Heart right ventricle (tissue), 16 donors: ENCODE results near the gene CD99. TPM values are rescaled to one million over a fixed set of nuclear protein-coding genes. Genes with fewer than 3 reads are reported as not detected.

Source experiments
- ATAC-seq, 8 donors: fragments of 200-7000 bp; cut with Tn5 transposase; one replicate each; pipeline ENCODE4 v1.9.1; 2020; ENCODE audit warnings: mild to moderate bottlenecking in 8 of 8, moderate library complexity in 8 of 8, moderate number of reproducible peaks in 1 of 8
- DNase-seq, 2 donors: peaks; one replicate each; pipeline ENCODE4 v3.0.0-alpha.2; 2020
- H3K27ac ChIP-seq, 10 donors: fragments of 200-600 bp; sonication (generic) in 2 of 10; one replicate each; pipeline versions ENCODE4 v1.5.0 to v1.8.0; 2020 to 2022; ENCODE audit warnings: mild to moderate bottlenecking in 3 of 10
- H3K27me3 ChIP-seq, 7 donors: fragments of 200-600 bp; one replicate each; pipeline ENCODE4 v1.8.0; 2021 to 2022; ENCODE audit warnings: mild to moderate bottlenecking in 2 of 7
- H3K36me3 ChIP-seq, 9 donors: fragments of 200-600 bp; sonication (generic) in 1 of 9; one replicate each; pipeline versions ENCODE4 v1.5.0 to v1.8.0; 2020 to 2022; ENCODE audit warnings: mild to moderate bottlenecking in 2 of 9
- H3K4me1 ChIP-seq, 9 donors: fragments of 200-600 bp; sonication (generic) in 1 of 9; one replicate each; pipeline versions ENCODE4 v1.5.0 to v1.8.0; 2020 to 2022; ENCODE audit warnings: mild to moderate bottlenecking in 4 of 9
- H3K4me3 ChIP-seq, 10 donors: fragments of 200-600 bp; sonication (generic) in 2 of 10; one replicate each; pipeline versions ENCODE4 v1.5.0 to v1.8.0; 2020 to 2022; ENCODE audit warnings: mild to moderate bottlenecking in 7 of 10, moderate library complexity in 2 of 10
- H3K9me3 ChIP-seq, 11 donors: fragments of 200-600 bp in 10 of 11; sonication (generic) in 2 of 11; one replicate each; pipeline versions ENCODE4 v1.5.0 to v1.8.0; 2013 to 2022; ENCODE audit warnings: mild to moderate bottlenecking in 2 of 11, control low read depth in 1 of 11, moderate library complexity in 1 of 11
- CTCF ChIP-seq, 9 donors: fragments of 200-600 bp; sonication (generic) in 2 of 9; IDR thresholded peaks; one replicate each; pipeline versions ENCODE4 v1.5.0 to v1.8.0; 2021 to 2022; ENCODE audit warnings: antibody characterized with exemption in 9 of 9, mild to moderate bottlenecking in 5 of 9, moderate library complexity in 1 of 9
- WGBS, 2 donors: extraction: QIAGEN DNeasy Blood & Tissue Kit; methylation state at CpG; one replicate each; pipeline ENCODE4 v1.1.7; 2013; ENCODE audit warnings: inconsistent platforms in 1 of 2; 5-methylcytosine and 5-hydroxymethylcytosine counted together
- intact Hi-C, 10 donors: fragments of 100-400 bp; cut with DNase I; formaldehyde crosslinking; loops; one replicate each; pipeline versions ENCODE4 v1.11.1 to v1.14.2; 2022
- polyA plus RNA-seq, 2 donors: library from polyadenylated mRNA; stranded (reverse); fragments of 200-250 nt; gene quantifications; one replicate each; pipeline ENCODE4 v1.2.3, GENCODE V29; 2013
- total RNA-seq, 10 donors: library from RNA; stranded (reverse); fragmentation: NEBNext Ultra II Directional in 3 of 10; extraction: Animal tissue kit (Norgen Biotek cat#: 25700) in 3 of 10; gene quantifications; one replicate each; pipeline versions ENCODE4 v1.2.1 to v1.2.4, GENCODE V29; 2021 to 2023
- donor health status: Arrhythmogenic right ventricular cardiomyopathy.
- donor health status: ischemic (EF 13 %, LVEDD 7.1; RV severe dilation, severe dysfunction).
- donor health status: healthy with polysubstance abuse.
- donor health status: DM: no; HTN: yes; CAD: no.
- donor health status: DM: no; HTN: no; CAD: no.
- donor health status: ischemic (EF 25% LVEDD 6.9; RV normal size, moderate dysfunction).
- donor health status: ischemic (EF 25% LVEDD 5.7; RV mildly dilated, moderate dysfunction).
- donor health status: healthy.
- donor health status: DM: yes; HTN: yes; CAD: no.
- donor health status: Ischemic cardiomyopathy.
- donor health status: ischemic (EF 35%, LVEDD 5.7; RV mildly dilated, moderate dysfunction).
- donor health status: nonischemic (EF 11% LVEDD 7.7; RV severe dilation, severe dysfunction).
- donor health status: DM: yes; HTN: yes; CAD: no.
- donor health status: PGD.
- donor health status: ischemic (EF 29% LVEDD 5.4; RV normal size, mild dysfunction).
- donor health status: nonischemic (EF 23%, LVEDD 6.1; RV moderate dilation, normal function).

CD99 gene
- total and polyA plus RNA-seq, 12 donors: 202 to 419 (median 261) TPM

- H3K27me3 ChIP-seq: no peaks in the 10 kb centered on the region
- no peaks in the 10 kb centered on the region for H3K4me1 ChIP-seq
- ATAC-seq: no peak
- no peak for DNase-seq
- no peaks in the 10 kb centered on the region for H3K9me3 ChIP-seq
- no peak overlapping the region for H3K27ac ChIP-seq
- H3K4me3 ChIP-seq: no peak overlapping the region
- TF ChIP-seq CTCF (IDR thresholded peaks at IDR 0.05): no peak
- 89 to 93% methylated on average over 1 of the region's 1 CpG for WGBS, 2 donors
- peaks cover 0 to 33% (median 0%) of the 10 kb centered on the region in 9 donors for H3K36me3 ChIP-seq
- intact Hi-C loops: loop anchor here in 6 of 10 donors (2.0 to 10.0 kb wide), 5 partner anchors 163 to 173 kb away; no protein-coding TSS in a partner anchor
Observed at GRCh38 chrX:2643880-2644279, 47.2 kb upstream of the CD99 start.

- Histone ChIP-seq H3K27me3 (no peaks in the 10 kb centered on the region), H3K4me3 (no peak overlapping the region), H3K4me1 (peaks cover 0 to under 1% (median 0%) of the 10 kb centered on the region in 9 donors), H3K27ac (no peak overlapping the region), H3K9me3 (no peaks in the 10 kb centered on the region), H3K36me3 (peaks cover 0 to 24% (median 0%) of the 10 kb centered on the region in 9 donors)
- DNase-seq: no peak
- no peak for TF ChIP-seq CTCF (IDR thresholded peaks at IDR 0.05)
- no peak for ATAC-seq
- 58 to 69% methylated on average over 5 of the region's 5 CpGs for WGBS, 2 donors
- intact Hi-C loops: loop anchor here in 6 of 10 donors (2.0 to 10.0 kb wide), 4 partner anchors 162 to 169 kb away; no protein-coding TSS in a partner anchor
Observed at GRCh38 chrX:2645563-2645962, 45.5 kb upstream of the CD99 start.

DNA sequence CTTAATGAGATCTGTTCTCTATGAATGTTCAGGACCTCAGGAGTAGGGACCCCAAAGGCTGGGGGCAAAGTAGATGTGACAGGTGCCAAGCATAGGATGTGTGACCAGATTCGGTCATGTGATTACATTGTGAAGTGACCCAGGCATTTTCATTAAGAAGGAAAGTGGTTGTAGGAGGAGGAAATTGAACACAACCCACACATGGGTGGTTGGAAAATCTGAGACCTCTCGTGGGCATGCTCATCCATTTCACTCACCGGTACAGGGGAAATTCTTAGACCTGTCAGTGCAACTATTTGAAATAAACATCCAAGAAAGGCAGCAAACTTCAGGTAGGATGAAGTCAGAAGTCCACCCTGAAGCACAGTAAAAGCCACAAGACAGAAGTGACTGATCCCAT, 43.5 kb upstream of the CD99 start:
- Histone ChIP-seq H3K4me3 (no peak overlapping the region), H3K9me3 (no peaks in the 10 kb centered on the region), H3K4me1 (peaks cover 0 to 4% (median 0%) of the 10 kb centered on the region in 9 donors), H3K36me3 (peaks cover 0 to 17% (median 0%) of the 10 kb centered on the region in 9 donors), H3K27ac (no peak overlapping the region), H3K27me3 (no peaks in the 10 kb centered on the region)
- DNase-seq (no peak), ATAC-seq (no peak)
- intact Hi-C loops: loop anchor here in 5 of 10 donors (5.0 to 10.0 kb wide), 3 partner anchors 160 to 167 kb away; no protein-coding TSS in a partner anchor
- whole genome bisulfite sequencing, 2 donors: 90 to 92% methylated on average over 3 of the region's 3 CpGs
- TF ChIP-seq CTCF (IDR thresholded peaks at IDR 0.05): no peak

- no peak overlapping the region for H3K4me3 ChIP-seq
- ATAC-seq: no peak
Observed at GRCh38 chrX:2650037-2650436, 41.1 kb upstream of the CD99 start.

More at GRCh38 chrX:2650037-2650436, 41.1 kb upstream of the CD99 start:
- no peaks in the 10 kb centered on the region for H3K27me3 ChIP-seq
- H3K9me3 ChIP-seq: peaks cover 0 to 3% (median 0%) of the 10 kb centered on the region in 11 donors
- no peak for DNase-seq
- intact Hi-C loops: loop anchor here in 1 of 10 donors (5.0 kb wide), 2 partner anchors 57 to 157 kb away; no protein-coding TSS in a partner anchor
- TF ChIP-seq CTCF (IDR thresholded peaks at IDR 0.05): no peak
- H3K4me1 ChIP-seq: peaks cover 0 to 4% (median 0%) of the 10 kb centered on the region in 9 donors
- peaks cover 0 to 17% (median 0%) of the 10 kb centered on the region in 9 donors for H3K36me3 ChIP-seq
- H3K27ac ChIP-seq: no peak overlapping the region
